Erythroblast (primary cell): ENCODE measurements around the gene TSC2.

ENCODE experiments used
- GATA1 ChIP-seq: IDR thresholded peaks from 2 replicates; pipeline ENCODE4 v1.6.1; 2011; ENCODE audit warnings: low read depth, mild to moderate bottlenecking, control low read depth, low read length, moderate library complexity
- POLR2A ChIP-seq: IDR thresholded peaks from 2 replicates; pipeline ENCODE4 v1.6.1; 2011; ENCODE audit warnings: mild to moderate bottlenecking, low read length

DNA sequence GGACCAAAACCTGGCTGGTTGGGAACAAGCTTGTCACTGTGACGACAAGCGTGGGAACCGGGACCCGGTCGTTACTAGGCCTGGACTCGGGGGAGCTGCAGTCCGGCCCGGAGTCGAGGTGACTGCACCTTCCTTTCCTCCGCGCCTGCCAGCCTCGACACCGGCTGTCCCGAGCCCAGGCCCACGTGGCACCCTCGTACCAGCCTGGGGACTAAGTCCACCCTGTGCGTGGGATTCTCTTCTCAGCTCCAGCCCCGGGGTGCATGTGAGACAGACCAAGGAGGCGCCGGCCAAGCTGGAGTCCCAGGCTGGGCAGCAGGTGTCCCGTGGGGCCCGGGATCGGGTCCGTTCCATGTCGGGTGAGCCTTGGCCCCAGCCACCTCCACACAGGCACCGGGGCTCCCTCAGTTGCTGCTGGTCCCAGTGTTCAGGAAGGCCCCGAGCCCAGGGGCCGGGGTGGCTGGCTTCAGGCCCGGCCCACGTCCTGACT lies 31.6 kb downstream of the TSC2 start:
- no peak for TF ChIP-seq POLR2A
- no peak for TF ChIP-seq GATA1
